Fibroblast of lung (primary cell): ENCODE results near the gene CYP26B1.

Source experiments
- EZH2 ChIP-seq: IDR thresholded peaks from 2 replicates; pipeline ENCODE4 v1.5.1; 2012; ENCODE audit warnings: low read length, control low read depth, mild to moderate bottlenecking; ENCODE audit errors: missing control alignments
- TF ChIP-seq, protein P1 (sequence below), 2 donors: IDR thresholded peaks in 1 of 2; conservative IDR thresholded peaks in 1 of 2; 1 replicate in 1 of 2; 2 replicates in 1 of 2; pipeline ENCODE4 v1.5.1; 2011 to 2012; ENCODE audit warnings: low read length in 2 of 2, control low read depth in 1 of 2, inconsistent platforms in 1 of 2, low read depth in 1 of 2, mild to moderate bottlenecking in 1 of 2

DNA sequence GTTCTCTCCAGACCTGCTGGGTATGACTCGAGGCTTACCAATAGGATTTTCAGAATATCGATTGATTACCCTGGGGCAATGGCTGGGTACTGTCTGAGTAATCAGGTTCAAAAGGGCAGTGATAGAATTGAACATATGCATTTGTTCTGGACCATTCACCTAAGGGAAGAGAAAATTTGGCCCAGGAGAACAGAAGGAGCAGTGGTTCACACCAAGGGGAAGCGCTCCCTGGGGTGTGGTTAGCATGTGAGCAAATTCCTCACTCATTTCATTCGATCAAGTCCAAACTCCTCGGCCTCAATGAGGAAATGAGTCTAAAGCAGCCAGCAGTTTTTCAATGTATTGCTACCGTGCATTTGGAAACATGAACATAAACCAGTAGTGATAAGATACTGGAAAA lies 55.6 kb downstream of the CYP26B1 start:
- TF ChIP-seq, protein P1, sequence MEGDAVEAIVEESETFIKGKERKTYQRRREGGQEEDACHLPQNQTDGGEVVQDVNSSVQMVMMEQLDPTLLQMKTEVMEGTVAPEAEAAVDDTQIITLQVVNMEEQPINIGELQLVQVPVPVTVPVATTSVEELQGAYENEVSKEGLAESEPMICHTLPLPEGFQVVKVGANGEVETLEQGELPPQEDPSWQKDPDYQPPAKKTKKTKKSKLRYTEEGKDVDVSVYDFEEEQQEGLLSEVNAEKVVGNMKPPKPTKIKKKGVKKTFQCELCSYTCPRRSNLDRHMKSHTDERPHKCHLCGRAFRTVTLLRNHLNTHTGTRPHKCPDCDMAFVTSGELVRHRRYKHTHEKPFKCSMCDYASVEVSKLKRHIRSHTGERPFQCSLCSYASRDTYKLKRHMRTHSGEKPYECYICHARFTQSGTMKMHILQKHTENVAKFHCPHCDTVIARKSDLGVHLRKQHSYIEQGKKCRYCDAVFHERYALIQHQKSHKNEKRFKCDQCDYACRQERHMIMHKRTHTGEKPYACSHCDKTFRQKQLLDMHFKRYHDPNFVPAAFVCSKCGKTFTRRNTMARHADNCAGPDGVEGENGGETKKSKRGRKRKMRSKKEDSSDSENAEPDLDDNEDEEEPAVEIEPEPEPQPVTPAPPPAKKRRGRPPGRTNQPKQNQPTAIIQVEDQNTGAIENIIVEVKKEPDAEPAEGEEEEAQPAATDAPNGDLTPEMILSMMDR (conservative IDR thresholded peaks at IDR 0.05 in 1 of 2, IDR thresholded peaks at IDR 0.05 in 1 of 2; ENCODE audit: low read depth in 1 of 2, low read length in 2 of 2): no peak
- no peak for TF ChIP-seq EZH2
